GM12872 (cell line): ENCODE measurements around the gene TMEM169.

Experiments
- TF ChIP-seq, protein P1 (sequence below): IDR thresholded peaks from 3 replicates; pipeline ENCODE4 v1.5.1; 2011; ENCODE audit warnings: low read depth, mild to moderate bottlenecking, low read length, moderate library complexity; ENCODE audit not compliant: insufficient read depth

Gene TMEM169

DNA sequence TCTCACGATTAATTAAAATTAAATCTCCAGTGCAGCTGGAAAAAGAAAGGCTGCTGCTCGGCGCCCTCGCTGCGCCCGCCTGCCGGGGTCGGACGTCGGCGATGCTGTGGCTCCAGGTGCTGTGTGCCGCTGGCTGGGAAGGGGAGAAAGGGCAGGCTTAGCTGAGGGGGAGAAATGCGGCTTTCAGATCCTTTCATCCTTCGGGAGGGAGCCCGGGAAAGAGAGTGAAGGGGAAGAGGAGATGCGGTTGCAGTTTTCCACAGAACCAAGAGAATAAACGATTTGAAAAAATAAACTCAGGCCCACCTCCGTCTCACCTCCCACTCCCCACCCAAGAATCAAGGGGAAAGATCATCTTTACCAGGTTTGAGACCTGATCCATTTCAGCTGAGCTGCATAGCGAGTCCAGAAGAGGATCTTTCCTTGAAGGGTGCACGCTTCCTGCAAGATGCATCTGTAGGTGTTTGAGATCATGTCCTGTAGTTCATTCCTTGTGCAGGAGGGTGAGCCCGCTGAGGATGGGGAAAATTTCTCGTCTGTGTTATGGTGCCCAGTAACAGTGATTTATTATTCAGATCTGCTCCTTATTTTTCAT lies 495 bp downstream of the TMEM169 start:
- TF ChIP-seq, protein P1, sequence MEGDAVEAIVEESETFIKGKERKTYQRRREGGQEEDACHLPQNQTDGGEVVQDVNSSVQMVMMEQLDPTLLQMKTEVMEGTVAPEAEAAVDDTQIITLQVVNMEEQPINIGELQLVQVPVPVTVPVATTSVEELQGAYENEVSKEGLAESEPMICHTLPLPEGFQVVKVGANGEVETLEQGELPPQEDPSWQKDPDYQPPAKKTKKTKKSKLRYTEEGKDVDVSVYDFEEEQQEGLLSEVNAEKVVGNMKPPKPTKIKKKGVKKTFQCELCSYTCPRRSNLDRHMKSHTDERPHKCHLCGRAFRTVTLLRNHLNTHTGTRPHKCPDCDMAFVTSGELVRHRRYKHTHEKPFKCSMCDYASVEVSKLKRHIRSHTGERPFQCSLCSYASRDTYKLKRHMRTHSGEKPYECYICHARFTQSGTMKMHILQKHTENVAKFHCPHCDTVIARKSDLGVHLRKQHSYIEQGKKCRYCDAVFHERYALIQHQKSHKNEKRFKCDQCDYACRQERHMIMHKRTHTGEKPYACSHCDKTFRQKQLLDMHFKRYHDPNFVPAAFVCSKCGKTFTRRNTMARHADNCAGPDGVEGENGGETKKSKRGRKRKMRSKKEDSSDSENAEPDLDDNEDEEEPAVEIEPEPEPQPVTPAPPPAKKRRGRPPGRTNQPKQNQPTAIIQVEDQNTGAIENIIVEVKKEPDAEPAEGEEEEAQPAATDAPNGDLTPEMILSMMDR = no peak

DNA sequence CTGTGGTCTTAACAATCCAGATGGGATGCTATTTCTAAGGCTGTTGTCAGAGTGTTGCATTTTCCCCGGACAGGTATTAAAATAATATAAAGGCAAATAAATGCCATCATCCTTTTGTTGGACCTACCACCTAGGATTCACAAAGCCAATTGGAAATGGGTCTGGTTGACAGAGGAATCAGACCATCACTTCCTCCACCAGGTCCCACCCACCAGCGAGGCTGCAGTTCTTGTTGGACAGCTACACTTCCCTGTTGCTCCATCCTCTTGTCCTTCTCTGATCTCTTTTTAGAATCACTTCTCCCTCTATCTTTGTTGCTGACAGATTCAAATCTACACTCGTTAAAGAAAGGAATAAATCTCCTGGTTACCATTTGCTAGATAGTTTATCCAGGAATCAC lies 1.1 kb downstream of the TMEM169 start:
- TF ChIP-seq, protein P1 = no peak

DNA sequence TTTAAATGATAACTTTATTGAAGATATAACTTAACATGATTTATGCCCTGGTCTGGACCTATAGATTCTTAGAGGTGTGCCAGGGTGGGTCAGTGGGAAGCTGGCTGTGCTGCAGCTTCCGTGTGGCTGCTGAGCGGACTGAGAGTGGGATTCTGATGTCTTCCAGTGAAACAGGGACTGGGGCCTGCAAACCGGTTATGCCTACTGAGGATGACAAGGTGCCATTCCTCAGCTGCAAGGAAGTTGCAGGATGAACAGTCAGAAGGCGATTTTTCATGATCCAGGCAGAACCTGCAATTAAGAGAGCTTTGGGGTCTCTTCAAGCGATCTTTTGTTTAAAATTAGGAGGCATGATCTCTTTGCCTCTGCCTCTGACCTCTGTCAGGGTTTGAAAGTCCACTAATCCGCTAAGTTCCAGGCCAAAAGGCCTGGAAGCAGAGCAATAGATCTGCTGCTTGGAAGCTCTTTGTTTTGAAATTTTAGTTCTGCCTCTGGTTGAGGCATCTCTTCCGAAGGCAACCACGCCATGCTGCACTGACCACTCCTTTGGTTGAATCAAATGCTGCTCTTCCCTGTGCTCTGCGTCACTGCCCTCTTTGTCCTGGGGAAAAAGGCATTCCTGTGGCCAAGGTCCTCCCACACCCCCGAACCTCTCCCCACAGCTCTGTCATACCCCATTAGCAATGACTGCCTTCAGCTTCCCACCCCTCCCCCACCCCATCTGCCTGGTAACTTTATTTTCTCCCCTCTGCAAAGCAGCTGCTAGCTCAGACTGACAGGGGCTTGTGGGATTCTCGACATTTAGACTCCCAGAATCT lies 2.0 kb downstream of the TMEM169 start:
- TF ChIP-seq, protein P1 = no peak

DNA sequence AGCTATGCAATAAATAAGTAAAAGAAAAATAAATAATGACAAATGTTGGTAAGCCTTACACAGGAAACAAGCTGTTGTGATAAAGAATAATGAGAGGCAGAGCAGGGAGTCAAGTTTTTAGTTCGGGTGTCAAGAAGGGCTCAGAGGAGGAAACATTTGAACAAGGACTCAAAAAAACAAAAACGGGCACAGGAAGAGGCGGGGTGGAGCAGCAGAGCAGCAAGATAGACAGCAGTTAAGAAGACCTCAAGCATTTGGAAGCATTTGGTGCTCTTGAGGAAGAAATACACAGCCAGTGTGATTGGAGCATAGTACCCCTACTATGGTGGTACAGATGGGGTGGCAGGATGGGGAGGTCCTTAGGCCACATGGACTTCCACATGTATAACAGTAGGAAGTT lies 2.8 kb downstream of the TMEM169 start:
- TF ChIP-seq, protein P1 = no peak

DNA sequence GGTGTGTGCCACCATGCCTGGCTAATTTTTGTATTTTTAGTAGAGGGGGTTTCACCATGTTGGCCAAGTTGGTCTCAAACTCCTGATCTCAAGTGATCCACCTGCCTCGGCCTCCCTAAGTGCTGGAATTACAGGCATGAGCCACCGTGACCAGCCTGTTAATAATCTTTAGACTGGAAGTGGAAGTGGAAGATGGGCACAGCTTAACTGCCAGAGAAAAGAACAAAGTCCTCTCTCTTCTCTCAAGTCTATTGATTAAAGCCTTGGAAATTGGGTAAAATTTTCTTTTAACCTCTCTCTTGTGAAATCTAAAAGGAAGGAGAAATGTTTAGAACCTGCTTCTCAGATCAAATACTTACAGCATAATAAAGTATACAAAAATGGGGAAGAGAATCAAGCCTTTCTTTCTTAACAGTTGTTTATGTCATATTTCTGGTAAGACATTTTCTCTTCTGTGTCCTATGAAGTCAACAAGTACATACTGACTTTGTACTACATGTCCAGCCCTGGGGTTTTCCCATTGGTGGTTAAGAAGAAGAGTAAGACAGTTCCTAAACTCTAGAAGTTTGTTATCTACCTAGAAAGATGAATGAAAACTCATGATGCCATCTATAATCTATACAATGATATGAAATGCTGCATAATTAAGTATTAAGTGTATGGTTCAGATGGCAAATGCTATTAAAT lies 4.6 kb downstream of the TMEM169 start:
- TF ChIP-seq, protein P1 = no peak

DNA sequence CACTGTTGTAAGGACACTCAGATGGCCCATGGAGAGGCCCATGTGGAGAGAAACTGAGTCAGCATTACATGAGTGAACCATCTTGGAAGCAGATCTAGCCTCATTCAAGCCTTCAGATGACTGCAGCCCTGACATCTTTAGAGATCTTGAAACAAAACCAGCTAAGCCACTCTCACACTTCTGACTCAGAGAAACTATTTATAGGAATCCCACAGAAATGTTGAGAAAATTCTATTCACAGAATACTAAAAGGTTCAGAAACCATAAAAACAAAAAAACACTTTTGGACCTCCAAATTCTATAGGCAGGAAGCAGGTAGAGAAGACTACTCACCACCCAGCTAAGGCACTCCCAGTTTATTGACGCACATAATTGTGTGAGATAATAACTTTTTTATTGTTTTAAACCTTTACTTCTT lies 8.7 kb downstream of the TMEM169 start:
- TF ChIP-seq, protein P1 = no peak

DNA sequence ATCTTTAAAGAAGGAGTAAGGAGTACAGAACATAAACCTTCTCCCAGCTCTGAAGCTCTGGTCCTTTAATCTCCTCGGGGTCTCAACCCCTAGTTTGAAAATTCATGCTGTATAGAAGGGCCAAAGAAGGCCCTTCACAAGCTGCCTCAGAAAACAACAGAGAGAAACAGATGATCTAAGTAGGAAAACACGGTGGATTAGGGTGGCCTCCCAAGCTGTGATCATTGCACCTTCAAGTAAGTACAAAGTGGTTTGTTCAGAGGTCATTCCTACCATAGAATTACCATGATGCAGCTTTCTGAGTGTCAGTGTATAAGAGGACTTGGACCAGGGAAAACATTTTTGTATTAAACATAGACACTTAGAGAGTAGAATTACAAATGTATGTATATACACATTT lies 10.9 kb downstream of the TMEM169 start:
- TF ChIP-seq, protein P1 = no peak
